G401 (cell line): ENCODE results near the gene TMEM132E. TPM values are rescaled to one million over a fixed set of nuclear protein-coding genes. Genes with fewer than 3 reads are reported as not detected.

ENCODE experiments used
- DNase-seq: peaks from one replicate; pipeline ENCODE4 v3.0.0-alpha.2; 2015; ENCODE audit warnings: low spot score
- in situ Hi-C: cut with HindIII; loops from 2 replicates; pipeline ENCODE4 v1.10.0; 2016; ENCODE audit warnings: low sequenced_read_pairs, mixed read lengths
- total RNA-seq: library from RNA; depleted of rRNA; stranded (reverse); fragments of >200 nt; shearing (Covaris generic); gene quantifications from 2 replicates; pipeline ENCODE4 v1.2.3, GENCODE V29; 2014

TMEM132E gene
- total RNA-seq, 1 experiment from 2014 or later, result not detected

DNA sequence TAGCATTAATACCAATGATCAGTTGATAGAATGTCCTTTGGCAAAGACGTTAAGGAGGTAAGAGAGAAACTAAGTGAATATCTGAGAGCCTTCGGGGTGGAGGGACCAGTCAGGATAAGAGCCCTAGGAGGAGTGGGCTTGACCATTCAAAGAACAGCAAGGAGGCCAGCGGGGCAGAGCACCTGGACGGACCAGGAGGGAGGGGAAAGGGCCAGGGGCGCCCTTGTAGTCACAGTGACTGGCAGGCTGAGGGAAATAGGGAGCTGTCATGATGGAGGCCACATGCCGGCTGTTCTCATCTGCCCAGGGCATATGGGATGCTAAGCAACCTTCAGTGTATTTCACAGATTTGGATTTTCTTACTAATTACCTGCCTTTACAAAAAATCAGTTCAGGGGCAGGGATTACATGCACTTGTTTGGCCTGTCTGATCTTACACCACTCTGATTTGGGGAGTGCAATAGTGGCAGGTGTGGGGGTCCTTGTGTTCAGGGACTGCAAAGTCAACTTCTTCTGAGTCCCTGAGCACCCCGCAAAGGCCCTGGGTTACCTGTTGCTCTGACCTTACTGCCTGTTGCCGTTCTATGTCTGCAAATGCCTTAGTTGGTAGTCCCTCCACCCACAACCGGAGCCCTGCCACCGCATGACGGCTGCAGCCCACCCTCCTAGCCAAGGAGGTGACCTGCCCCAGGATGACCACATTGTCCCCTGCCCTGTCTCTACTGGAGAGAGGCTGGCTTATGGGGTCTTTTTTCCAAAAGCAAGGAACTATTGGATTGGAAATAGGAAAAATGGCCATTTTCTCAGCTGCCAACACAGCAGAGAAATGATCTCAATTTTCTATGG, 10.0 kb downstream of the TMEM132E start:
- in situ Hi-C loops, result no loop called here
- no peak for DNase-seq

DNA sequence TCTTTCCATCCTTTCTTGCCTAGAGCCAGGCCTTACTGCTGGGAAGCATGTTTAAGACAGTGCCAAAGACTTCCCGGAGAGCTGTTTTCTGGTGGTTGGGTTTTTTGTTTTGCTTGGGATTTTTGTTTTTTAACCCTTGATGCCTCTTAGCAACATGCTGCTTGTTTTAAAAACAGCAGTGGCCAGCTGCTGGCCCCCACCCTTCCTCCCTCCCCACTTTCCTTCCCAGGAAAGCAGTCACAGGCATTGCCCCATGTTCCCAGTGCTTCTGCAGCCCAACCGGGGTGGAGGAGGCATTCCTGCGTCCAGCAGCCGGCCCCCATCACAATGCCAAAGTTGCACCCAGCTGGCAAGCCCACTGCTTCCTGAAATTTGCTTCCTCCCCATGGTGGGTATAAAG, 12.6 kb downstream of the TMEM132E start:
- in situ Hi-C loops, result no loop called here
- no peak for DNase-seq

DNA sequence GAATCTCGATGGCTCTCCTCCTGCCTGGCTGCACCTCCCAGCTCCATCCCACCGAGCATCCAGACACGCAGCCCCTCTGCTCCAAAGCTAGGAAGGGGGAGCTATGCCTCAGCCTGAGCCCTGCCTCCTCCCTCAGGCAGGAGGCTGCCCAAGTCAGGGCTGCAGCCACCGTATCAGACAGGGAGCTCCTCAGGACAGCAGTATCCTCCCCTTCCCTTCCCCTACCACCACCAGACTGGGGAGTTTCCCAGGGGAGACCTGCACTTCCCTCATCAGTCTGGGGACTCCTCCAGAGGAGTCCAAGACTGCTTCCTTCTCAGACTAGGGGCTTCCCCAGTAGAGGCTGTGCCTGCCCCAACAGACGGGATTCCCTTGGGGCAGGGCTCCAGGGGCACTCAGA, 17.5 kb downstream of the TMEM132E start:
- in situ Hi-C loops, result no loop called here
- DNase-seq, result no peak

DNA sequence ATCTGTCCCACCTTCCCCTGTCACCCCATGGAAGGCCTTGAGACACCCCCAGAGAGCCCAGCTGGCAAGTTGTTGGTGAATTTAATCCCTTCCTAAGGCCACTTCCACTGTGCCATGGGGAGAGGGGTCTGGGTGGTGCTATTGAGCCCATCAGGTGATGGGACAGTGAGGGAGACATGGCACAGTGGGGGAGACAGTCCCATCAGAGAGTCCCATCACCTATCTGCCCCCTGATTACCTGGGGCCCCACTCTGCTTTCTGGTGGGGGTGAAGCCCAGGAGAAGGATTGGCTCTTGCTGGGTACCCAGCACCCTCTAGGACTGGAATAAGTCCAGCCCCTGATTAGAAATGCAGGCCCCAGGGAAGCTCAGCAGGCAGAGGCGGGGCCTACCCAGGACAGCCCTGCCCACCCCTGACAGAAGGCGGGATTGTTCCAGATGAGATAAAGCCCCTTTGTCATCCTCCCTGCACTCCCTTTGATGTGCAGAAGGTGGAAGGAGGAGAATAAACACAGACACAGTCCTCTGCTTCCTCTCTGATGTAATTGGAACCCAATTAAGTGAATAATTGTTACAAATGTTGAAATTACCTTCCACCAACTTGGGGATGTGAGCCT, 18.9 kb downstream of the TMEM132E start:
- in situ Hi-C loops, result no loop called here
- no peak for DNase-seq

DNA sequence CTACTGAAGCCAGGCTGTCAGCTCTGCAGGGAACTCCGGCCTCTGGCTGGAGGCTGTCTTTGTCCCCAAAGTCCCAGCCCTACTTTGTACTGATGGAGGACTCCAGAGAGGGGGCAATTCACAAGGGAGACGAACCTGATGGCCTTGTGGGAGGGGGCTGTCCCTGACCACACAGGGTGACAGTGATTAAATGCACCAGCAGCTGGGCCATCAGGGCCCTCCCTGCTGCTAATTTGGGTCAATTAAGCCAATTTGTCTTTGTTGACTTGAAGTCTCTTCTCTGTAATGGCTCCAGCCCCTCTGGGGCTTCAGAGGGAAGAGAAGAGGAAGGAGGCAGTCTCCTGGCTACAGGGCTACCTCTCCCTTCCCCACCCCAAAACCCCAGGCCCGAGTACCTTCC, 22.0 kb downstream of the TMEM132E start:
- in situ Hi-C loops, result no loop called here
- DNase-seq, result no peak

DNA sequence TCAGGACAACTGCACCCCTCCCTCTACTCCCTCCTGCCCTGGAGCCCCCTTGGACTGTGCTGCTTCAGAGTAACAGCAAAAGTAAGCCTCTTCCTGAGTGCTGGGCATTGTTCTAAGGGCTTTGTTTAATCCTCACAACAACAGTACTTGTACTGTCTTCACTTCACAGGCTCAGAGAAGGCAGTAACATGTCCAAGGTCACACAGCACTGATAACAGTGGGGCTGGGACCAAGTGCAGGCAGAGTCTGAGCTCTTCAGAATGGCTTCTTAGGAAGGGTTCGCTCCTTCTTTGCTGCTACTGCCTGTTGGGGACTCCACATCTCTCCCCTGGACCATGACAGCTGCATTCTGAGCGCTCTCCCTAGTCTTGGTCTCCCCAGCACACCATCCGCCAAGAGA, 24.6 kb downstream of the TMEM132E start:
- DNase-seq, result no peak
- in situ Hi-C loops, result no loop called here

DNA sequence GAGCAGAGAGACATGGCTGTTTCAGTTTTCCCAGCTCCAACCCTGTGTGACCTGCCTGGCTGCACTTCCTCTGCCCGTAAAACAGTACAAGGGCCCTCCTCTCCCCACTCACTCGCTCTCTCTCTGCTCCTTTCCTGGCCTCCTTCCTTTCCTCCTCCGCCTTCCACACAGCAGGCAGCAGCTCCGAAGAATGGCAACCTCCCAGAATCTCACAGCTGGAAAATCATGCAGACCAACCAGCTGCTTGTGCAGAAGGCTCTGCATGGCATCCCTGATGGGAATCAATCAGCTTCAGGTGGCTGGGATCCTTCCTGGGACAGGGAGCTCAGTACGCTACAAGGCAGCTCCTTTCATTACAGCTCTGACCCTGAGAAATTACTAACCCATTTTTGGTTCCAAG, 27.4 kb downstream of the TMEM132E start:
- in situ Hi-C loops, result no loop called here
- no peak for DNase-seq

DNA sequence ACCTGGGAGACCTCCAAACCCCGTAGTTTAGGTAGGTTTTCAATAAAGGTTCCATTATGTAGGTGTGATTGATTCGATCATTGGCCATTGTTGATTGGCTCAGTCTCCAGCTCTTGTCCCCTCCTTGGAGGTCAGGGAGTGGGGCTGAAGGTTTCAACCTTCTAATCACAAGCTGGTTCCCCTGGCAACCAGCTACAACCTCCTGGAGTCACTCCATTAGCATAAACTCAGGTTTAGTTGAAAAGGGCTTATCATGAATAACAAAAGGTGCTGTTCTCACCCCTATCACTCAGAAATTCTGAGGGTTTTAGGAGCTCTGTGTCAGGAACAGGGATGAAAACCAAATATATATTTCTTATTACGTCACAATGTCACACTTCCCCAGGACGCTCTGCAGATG, 28.5 kb downstream of the TMEM132E start:
- in situ Hi-C loops, result no loop called here

DNA sequence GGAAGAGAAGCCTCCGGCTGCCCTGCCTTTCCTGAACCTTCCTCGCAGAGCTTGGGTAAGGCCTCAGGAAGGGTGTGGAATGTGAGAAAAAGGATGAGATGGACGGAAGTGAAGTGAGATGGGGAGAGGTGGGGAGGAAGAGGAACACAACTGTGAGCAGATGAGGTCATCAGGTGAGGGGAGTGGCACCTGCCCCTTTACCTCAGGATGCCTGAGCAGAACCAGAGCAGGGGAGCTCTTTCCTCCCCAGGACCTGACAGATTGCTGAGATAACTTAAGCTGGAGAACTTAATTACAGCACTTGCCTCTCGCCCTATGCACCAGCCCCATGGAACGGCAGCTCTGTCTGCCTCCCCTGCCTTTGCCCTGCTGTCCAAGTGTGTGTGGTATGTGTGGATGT, 29.8 kb downstream of the TMEM132E start:
- in situ Hi-C loops, result no loop called here
- no peak for DNase-seq

More for the DNA sequence above, 28.5 kb downstream of the TMEM132E start:
- no peak for DNase-seq

DNA sequence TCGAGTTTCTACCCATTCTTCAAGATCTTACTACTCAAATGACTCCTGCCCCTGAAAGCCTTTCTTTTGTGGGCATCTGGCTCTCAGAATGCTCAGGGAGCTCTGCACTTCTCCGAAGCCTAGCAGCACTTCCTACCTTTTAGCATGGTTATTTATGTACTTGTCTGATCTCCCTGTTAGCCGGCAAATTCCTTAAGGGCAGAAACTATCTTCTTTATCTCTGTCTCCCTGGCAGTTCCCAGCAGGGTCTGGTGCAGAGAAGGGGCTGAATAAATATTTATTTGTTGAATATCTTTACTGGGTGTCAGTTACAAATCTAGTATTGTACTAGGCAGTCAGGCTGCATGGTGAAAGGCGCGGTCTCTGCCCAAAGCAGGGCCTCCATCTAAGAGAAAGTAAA, 30.7 kb downstream of the TMEM132E start:
- no peak for DNase-seq
- in situ Hi-C loops, result no loop called here

DNA sequence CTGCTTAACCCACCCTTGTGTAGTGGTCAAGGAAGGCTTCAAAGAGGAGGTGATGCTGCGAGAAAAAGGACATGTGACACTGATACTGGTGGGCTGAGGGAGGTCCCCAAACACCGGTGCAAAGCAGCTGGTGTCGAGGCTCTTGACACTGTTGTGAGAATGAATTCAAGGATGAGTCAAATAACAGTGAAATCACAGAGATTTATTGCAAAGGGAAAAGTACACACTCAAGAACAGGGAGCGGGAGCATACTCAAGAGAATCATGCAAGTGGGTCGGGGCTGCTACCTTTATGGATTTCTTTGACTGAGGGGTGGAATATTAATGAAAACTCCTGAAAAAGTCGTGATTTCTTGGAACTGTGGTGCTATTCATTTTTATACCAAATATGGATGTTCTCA, 31.1 kb downstream of the TMEM132E start:
- DNase-seq, result no peak
- in situ Hi-C loops, result no loop called here

DNA sequence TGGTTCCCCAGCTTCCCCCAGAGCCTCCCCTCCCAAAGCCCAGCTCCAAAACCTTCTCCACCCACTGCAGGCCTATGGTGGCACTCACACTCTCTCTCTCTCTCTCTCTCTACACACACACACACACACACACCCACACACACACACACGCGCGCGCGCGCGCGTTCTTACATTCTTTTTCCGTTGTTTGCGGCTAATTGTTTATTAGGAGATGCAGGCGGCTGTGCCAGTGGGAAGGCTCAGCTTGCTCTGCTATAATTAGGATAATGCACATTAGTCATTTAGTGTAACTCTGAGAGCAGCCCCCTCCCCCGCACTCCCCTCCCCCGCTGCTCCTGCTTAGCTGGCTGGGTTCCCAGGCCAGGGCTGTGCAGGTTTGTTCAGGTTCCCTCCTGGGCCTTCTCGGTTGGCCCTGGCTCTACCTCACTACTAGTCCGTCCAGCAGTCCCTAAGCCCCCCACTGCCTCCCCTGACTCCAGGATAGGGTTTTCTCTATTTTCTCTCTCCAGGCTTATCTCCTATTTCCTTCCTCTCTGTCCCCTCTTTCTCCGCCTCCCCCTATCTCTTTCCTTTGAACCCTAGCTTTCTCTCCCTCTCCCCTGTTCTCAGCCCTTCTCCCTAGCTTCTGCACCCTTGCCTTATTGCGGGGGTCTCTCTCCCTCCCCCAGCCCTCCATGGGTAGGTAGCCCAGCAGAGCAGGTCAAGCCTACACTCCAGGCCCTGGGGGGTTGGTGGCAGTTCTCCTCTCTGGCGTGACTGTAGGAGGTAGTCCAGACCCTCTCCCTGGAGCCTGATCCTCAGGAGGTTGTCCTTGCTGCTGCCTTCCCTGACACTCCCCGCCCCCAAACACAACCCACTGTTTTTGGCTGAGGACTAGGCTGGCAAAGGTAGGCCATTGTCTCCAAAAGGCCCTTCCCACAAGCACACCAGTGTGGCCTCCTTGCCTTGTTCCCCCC, 34.0 kb downstream of the TMEM132E start:
- in situ Hi-C loops, result no loop called here
- peak; percentile 67 for DNase-seq

DNA sequence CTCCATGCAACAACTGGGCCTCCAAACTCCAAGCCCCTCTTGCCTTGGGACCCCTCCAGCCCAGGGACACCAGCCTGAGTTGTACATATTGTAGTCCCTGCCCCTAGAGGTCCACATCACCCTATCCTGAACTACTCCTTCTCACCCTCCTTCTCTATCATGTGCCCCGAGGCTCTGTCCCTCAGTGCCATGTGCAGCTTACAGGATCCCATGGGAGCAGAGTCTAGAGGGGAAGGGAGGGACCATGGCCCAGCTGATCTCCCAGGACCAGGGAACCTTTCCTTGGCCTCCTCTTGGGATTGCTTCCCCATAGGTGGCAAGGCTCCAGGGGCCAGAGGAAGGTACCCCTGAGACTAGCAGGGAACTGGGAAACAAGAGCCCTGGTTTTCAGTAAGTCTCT, 35.3 kb downstream of the TMEM132E start:
- DNase-seq, result no peak
- in situ Hi-C loops, result no loop called here

DNA sequence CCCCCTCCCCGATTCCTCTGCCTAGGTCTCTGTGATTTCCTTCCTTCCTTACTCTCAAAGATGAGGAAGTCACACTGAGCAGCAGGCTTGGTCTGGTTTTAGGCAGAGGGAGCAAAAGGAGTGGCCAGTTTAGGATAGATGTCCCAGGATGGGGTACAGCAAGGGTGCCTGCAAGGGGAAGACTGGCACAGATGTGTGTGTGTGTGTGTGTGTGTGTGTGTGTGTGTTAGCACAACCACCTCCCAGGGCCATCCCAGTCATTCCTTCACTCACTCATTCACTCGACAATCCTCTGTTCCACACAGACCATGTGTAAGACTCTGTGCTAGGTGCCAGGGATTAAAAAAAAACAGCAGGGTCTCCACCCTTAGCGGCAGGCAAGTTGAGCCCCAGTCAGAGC, 35.9 kb downstream of the TMEM132E start:
- no peak for DNase-seq
- in situ Hi-C loops, result no loop called here

DNA sequence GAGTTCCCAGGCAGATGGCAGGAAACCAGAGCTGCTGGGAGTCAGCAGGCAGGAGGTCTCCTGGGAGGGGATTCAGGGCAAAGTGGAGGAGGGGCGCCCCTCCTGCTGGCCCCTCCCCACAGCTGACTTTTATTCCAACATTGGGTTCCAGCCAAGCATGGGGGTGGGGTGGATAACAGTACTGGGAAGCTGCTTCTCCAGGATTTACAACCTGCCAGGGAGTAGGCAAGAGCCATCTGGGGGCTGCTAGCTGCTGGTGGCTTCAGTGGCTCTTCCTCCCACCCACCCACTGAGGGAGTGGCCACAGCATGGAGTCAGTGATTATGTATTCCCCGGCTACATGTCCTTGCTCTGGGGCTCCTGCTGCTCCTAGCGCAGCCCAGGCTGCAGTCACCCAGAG, 36.8 kb downstream of the TMEM132E start:
- DNase-seq, result peak; percentile 46
- in situ Hi-C loops, result no loop called here

DNA sequence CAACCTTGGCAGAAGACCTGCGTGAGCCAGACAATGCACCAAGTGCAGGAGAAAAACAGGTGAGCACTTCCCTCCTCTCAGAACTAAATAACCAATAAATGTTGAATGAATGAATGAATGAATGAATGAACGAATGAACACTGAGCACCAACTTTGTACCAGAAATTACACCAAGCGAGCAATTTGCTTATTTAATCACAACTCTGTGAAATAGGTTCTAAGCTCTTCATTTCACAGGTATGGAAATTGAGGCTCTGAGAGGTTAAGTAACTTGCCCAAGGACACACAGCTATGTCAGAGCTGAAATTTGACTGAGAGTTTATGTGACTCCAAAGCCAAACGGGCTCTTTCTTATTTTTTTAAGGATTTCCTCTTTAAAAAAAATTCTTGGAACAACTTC, 38.0 kb downstream of the TMEM132E start:
- DNase-seq, result no peak
- in situ Hi-C loops, result no loop called here

DNA sequence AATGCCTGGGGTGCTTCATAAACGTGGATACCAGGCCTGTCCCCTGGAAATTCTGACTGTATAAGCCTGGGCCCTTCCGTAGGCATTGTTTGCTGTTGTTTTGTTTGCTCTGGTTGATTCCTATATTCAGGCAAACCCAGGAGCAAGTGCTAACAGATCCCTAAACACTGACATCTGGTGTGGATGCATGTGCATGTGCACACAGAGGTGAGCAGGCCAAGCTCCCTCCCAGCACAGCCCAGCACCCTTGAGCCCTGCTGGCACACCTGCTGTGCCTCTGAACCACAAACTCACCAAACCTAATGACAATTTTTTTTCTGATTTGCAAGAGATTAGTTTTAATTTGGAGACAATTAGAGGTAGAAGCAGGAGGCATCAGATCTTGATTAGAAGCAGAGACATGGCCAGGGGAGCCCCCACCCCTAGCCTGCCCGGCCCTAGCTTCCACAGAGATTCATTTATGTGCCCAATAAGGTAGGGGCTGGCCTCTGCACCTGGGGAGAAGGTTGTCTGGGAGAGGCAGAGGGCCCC, 40.4 kb downstream of the TMEM132E start:
- in situ Hi-C loops, result no loop called here
- DNase-seq, result no peak

DNA sequence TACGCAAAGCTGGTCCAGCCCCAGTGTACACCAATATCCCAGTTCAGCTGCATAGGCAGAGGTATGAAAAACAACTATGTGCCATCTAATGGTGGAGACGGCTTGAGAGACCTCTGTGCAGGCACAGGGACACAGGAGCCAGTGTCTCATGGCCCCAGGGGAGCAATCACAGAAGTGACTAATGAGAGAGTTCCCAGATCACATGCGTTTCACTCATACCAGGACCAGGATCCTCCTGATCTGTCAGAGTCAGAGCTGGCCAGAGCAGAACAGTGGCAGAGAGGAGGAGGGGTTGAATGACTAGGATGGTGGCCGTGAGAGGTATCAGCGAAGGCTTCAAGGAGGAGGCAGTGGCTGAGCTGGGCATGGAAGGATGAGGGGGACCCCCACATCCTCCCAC, 41.1 kb downstream of the TMEM132E start:
- DNase-seq, result no peak
- in situ Hi-C loops, result no loop called here

DNA sequence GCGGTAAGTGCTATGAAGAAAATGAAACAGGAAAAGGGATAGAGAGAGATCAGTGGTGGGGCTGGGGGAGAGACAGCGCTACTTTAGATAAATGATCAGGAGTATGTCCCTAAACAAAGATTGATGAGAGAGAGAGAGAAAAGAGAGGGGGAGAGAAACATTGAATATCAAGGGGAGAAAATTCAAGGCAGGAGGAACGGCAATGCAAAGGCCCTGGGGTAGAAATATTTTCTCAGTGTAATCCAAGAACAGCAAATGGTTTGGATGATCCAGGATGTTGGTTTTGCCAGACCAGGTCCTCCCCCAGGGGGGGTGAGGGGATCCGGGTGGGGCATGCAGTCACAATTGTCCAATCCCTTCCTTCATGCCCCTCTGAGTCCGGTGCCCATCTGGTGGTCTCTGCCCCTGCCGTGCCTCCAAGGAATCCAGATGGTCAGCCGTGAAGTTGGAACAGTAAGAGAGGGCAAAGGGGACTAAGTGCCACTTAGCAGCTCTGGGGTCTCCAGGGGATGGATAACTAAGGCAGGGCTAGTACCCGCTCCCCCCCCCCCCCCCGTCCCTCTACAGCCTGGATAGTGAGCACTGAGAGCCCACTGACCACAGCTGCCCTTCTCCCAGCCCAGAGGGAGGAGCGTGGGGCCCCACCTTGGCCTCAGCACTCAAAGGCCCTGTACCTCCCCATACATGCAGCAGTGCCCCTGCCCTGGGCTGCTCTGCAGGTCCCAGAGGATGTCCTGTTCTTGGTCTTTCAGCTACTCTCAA, 43.7 kb downstream of the TMEM132E start:
- in situ Hi-C loops, result no loop called here
- no peak for DNase-seq
